K562 treated with DMSO at 1 percent for 48 hours (cell line): ENCODE data around the gene EXOSC2. TPM values are rescaled to one million over a fixed set of nuclear protein-coding genes. Genes with fewer than 3 reads are reported as not detected.

Experiments
- total RNA-seq: library from RNA; unstranded; fragments of 300-600 nt; gene quantifications from 2 replicates; pipeline ENCODE4 v1.2.3, GENCODE V29; 2022; ENCODE audit warnings: low replicate concordance; ENCODE audit errors: extremely low read depth

The EXOSC2 gene
- total RNA-seq, result not detected in 2 replicates

GRCh38 chr9:130693426-130694191 lies at the start of gene EXOSC2:
Gene EXOSC2, plus strand, starts transcription at chr9:130693780. Its CDS starts 12 bp downstream, at chr9:130693792.

GRCh38 chr9:130664251-130665028 lies 29.1 kb upstream of the EXOSC2 start, which contains the start of gene PRDM12:
Gene PRDM12, plus strand, starts transcription at chr9:130664594. Its CDS starts 60 bp downstream, at chr9:130664654.

Other genes starting within 250 kb of the EXOSC2 start
- gene ASS1, start 248.8 kb upstream of the EXOSC2 start, total RNA-seq, result not detected in 2 replicates
- gene FUBP3, start 114.2 kb upstream of the EXOSC2 start, total RNA-seq, result not detected in 2 replicates
- gene PRDM12, start 29.2 kb upstream of the EXOSC2 start, total RNA-seq, result not detected in 2 replicates
- not detected in 2 replicates for gene ABL1, start 141.5 kb downstream of the EXOSC2 start, total RNA-seq
- gene QRFP, start 203.0 kb downstream of the EXOSC2 start, total RNA-seq, result not detected in 2 replicates
- gene FIBCD1, start 245.5 kb downstream of the EXOSC2 start, total RNA-seq, result not detected in 2 replicates